Liver (tissue), 9 donors: ENCODE data around the gene ARPC5. TPM values are rescaled to one million over a fixed set of nuclear protein-coding genes. Genes with fewer than 3 reads are reported as not detected.

ENCODE experiments used
- DNase-seq: peaks from one replicate; pipeline ENCODE4 v3.0.0-alpha.2; 2017; ENCODE audit warnings: low spot score
- H3K27ac ChIP-seq, 2 donors: one replicate each; pipeline ENCODE4 v1.7.0; 2013; ENCODE audit warnings: inconsistent platforms in 2 of 2, low read length in 2 of 2, control low read depth in 1 of 2, low read depth in 1 of 2, mild to moderate bottlenecking in 1 of 2
- H3K27me3 ChIP-seq, 4 donors: one replicate each; pipeline versions ENCODE4 v1.6.1 to v1.7.0; 2013; ENCODE audit warnings: low read length in 3 of 4, inconsistent platforms in 1 of 4, mild to moderate bottlenecking in 1 of 4, moderate library complexity in 1 of 4; ENCODE audit not compliant: control insufficient read depth in 4 of 4, insufficient read depth in 4 of 4
- H3K36me3 ChIP-seq, 4 donors: one replicate each; pipeline versions ENCODE4 v1.6.1 to v1.7.0; 2013; ENCODE audit warnings: low read length in 3 of 4, mild to moderate bottlenecking in 3 of 4, low read depth in 1 of 4, moderate library complexity in 1 of 4; ENCODE audit not compliant: control insufficient read depth in 4 of 4, insufficient read depth in 3 of 4
- H3K4me1 ChIP-seq, 4 donors: one replicate each; pipeline versions ENCODE4 v1.6.1 to v1.7.0; 2013; ENCODE audit warnings: low read length in 3 of 4, mild to moderate bottlenecking in 3 of 4, moderate library complexity in 1 of 4; ENCODE audit not compliant: control insufficient read depth in 4 of 4, insufficient read depth in 4 of 4
- H3K4me3 ChIP-seq, 3 donors: one replicate each; pipeline versions ENCODE4 v1.6.1 to v1.7.0; 2013; ENCODE audit warnings: low read length in 3 of 3, control low read depth in 1 of 3, low read depth in 1 of 3, mild to moderate bottlenecking in 1 of 3
- H3K9ac ChIP-seq, 2 donors: one replicate each; pipeline ENCODE4 v1.7.0; 2013; ENCODE audit warnings: low read length in 2 of 2, mild to moderate bottlenecking in 2 of 2, moderate library complexity in 2 of 2, control low read depth in 1 of 2, low read depth in 1 of 2
- H3K9me3 ChIP-seq, 4 donors: one replicate each; pipeline versions ENCODE4 v1.6.1 to v1.7.0; 2013; ENCODE audit warnings: low read length in 3 of 4; ENCODE audit not compliant: control insufficient read depth in 4 of 4
- ATF3 ChIP-seq: IDR thresholded peaks from 2 replicates; pipeline ENCODE4 v1.6.1; 2016; ENCODE audit warnings: antibody characterized with exemption
- CTCF ChIP-seq: fragments of 150-350 bp; IDR thresholded peaks from 2 replicates; pipeline ENCODE4 v1.5.1; 2017; ENCODE audit warnings: improper control_type of control experiment, low read depth, low read length; ENCODE audit not compliant: missing input control
- EGR1 ChIP-seq, 2 donors: IDR thresholded peaks; 2 replicates each; pipeline ENCODE4 v1.6.1; 2016 to 2018; ENCODE audit warnings: antibody characterized with exemption in 2 of 2, low read depth in 2 of 2
- FOXA1 ChIP-seq: IDR thresholded peaks from 2 replicates; pipeline ENCODE4 v1.6.1; 2016; ENCODE audit warnings: antibody characterized with exemption
- FOXA2 ChIP-seq: IDR thresholded peaks from 2 replicates; pipeline ENCODE4 v1.6.1; 2016; ENCODE audit warnings: antibody characterized with exemption
- HNF4A ChIP-seq, 2 donors: conservative IDR thresholded peaks; 2 replicates each; pipeline ENCODE4 v1.6.1; 2016; ENCODE audit warnings: antibody characterized with exemption in 2 of 2, mild to moderate bottlenecking in 2 of 2
- HNF4G ChIP-seq: IDR thresholded peaks from 2 replicates; pipeline ENCODE4 v1.6.1; 2016; ENCODE audit warnings: antibody characterized with exemption
- JUND ChIP-seq, 2 donors: IDR thresholded peaks; 2 replicates each; pipeline ENCODE4 v1.6.1; 2016; ENCODE audit warnings: antibody characterized with exemption in 2 of 2
- MAX ChIP-seq: IDR thresholded peaks from 2 replicates; pipeline ENCODE4 v1.6.1; 2016; ENCODE audit warnings: antibody characterized with exemption
- NR2F2 ChIP-seq: IDR thresholded peaks from 2 replicates; pipeline ENCODE4 v1.6.1; 2016; ENCODE audit warnings: antibody characterized with exemption
- RAD21 ChIP-seq, 2 donors: IDR thresholded peaks; 2 replicates each; pipeline ENCODE4 v1.6.1; 2016; ENCODE audit warnings: antibody characterized with exemption in 2 of 2, mild to moderate bottlenecking in 2 of 2
- REST ChIP-seq: IDR thresholded peaks from 2 replicates; pipeline ENCODE4 v1.6.1; 2016; ENCODE audit warnings: antibody characterized with exemption, mild to moderate bottlenecking
- SP1 ChIP-seq: IDR thresholded peaks from 2 replicates; pipeline ENCODE4 v1.6.1; 2018; ENCODE audit warnings: antibody characterized with exemption, mild to moderate bottlenecking
- TAF1 ChIP-seq: conservative IDR thresholded peaks from 2 replicates; pipeline ENCODE4 v1.6.1; 2016; ENCODE audit warnings: antibody characterized with exemption, mild to moderate bottlenecking
- ZBTB33 ChIP-seq: IDR thresholded peaks from 2 replicates; pipeline ENCODE4 v1.6.1; 2016; ENCODE audit warnings: antibody characterized with exemption
- WGBS: extraction: QIAGEN DNeasy Blood & Tissue Kit; methylation state at CpG from one replicate; pipeline ENCODE4 v1.1.7; 2013; 5-methylcytosine and 5-hydroxymethylcytosine counted together
- polyA plus RNA-seq, 2 donors: library from polyadenylated mRNA; stranded (reverse) in 1 of 2; unstranded in 1 of 2; fragments of 200-250 nt in 1 of 2; fragments of >200 nt in 1 of 2; fragmentation: Nextera tagmentation in 1 of 2; extraction: Ambion mirVana in 1 of 2; gene quantifications; one replicate each; pipeline versions ENCODE4 v1.2.1 to v1.2.3, GENCODE V29; 2013 to 2015
- total RNA-seq, 2 donors: library from RNA; depleted of rRNA; stranded (reverse); fragments of >200 nt; gene quantifications; one replicate each; pipeline ENCODE4 v1.2.3, GENCODE V29; 2014
- donor health status: healthy.
- donor health status: healthy.
- donor health status: healthy.
- donor health status: healthy.
- donor health status: healthy.

The ARPC5 gene
- total and polyA plus RNA-seq, 4 donors, result 34.9 to 67.0 (median 54.3) TPM

GRCh38 chr1:183652547-183653461 is 17.2 kb upstream of the ARPC5 start, which contains the start of gene APOBEC4:
Gene APOBEC4, minus strand, starts transcription at chr1:183653316. Its CDS starts 4,535 bp downstream, at chr1:183648781.
- Histone ChIP-seq H3K9ac (peak within 1 kb of the TSS in 1 of 2 donors; percentile 7), H3K27ac (no peak within 1 kb of the TSS)

GRCh38 chr1:183652107-183652506 is 16.5 kb upstream of the ARPC5 start:
- H3K36me3 ChIP-seq, result no peaks in the 10 kb centered on the region
- peaks cover 0 to 5% (median under 1%) of the 10 kb centered on the region in 4 donors for H3K4me1 ChIP-seq
- no peak overlapping the region for H3K4me3 ChIP-seq
- DNase-seq, result no peak
- H3K9ac ChIP-seq, result no peak overlapping the region
- H3K27ac ChIP-seq, result no peak overlapping the region
- no peaks in the 10 kb centered on the region for H3K9me3 ChIP-seq
- no peaks in the 10 kb centered on the region for H3K27me3 ChIP-seq
- 89% methylated on average over 1 of the region's 1 CpG for WGBS
- no peak for TF ChIP-seq MAX
- no peak for TF ChIP-seq FOXA2
- TF ChIP-seq ATF3, result no peak
- no peak for TF ChIP-seq CTCF
- TF ChIP-seq EGR1 (IDR thresholded peaks at IDR 0.05; ENCODE audit: low read depth in 2 of 2), result no peak
- no peak for TF ChIP-seq FOXA1
- no peak for TF ChIP-seq SP1
- no peak for TF ChIP-seq RAD21 (IDR thresholded peaks at IDR 0.05)
- no peak for TF ChIP-seq REST
- TF ChIP-seq HNF4G, result no peak
- no peak for TF ChIP-seq JUND (IDR thresholded peaks at IDR 0.05)

More at GRCh38 chr1:183652547-183653461, 17.2 kb upstream of the ARPC5 start, which contains the start of gene APOBEC4:
- TF ChIP-seq TAF1 (no peak), CTCF (no peak), ZBTB33 (no peak), JUND (IDR thresholded peaks at IDR 0.05) (no peak), NR2F2 (no peak), HNF4A (conservative IDR thresholded peaks at IDR 0.05) (no peak)
- DNase-seq, result no peak
- H3K4me1 ChIP-seq, result peaks cover 0 to 5% (median under 1%) of the 10 kb centered on the region in 4 donors
- no peaks in the 10 kb centered on the region for H3K36me3 ChIP-seq
- no peaks in the 10 kb centered on the region for H3K27me3 ChIP-seq
- no peaks in the 10 kb centered on the region for H3K9me3 ChIP-seq
- WGBS, result 52% methylated on average over 5 of the region's 5 CpGs
- H3K4me3 ChIP-seq, result no peak within 1 kb of the TSS
